Activated T-cell treated with anti-CD3 and anti-CD28 coated beads for 1 hour (primary cell): Measurements from ENCODE around the gene RAC3.

Experiments
- DNase-seq: peaks from one replicate; pipeline ENCODE4 v3.0.0-alpha.2; 2020; ENCODE audit warnings: low read depth

Gene RAC3

DNA sequence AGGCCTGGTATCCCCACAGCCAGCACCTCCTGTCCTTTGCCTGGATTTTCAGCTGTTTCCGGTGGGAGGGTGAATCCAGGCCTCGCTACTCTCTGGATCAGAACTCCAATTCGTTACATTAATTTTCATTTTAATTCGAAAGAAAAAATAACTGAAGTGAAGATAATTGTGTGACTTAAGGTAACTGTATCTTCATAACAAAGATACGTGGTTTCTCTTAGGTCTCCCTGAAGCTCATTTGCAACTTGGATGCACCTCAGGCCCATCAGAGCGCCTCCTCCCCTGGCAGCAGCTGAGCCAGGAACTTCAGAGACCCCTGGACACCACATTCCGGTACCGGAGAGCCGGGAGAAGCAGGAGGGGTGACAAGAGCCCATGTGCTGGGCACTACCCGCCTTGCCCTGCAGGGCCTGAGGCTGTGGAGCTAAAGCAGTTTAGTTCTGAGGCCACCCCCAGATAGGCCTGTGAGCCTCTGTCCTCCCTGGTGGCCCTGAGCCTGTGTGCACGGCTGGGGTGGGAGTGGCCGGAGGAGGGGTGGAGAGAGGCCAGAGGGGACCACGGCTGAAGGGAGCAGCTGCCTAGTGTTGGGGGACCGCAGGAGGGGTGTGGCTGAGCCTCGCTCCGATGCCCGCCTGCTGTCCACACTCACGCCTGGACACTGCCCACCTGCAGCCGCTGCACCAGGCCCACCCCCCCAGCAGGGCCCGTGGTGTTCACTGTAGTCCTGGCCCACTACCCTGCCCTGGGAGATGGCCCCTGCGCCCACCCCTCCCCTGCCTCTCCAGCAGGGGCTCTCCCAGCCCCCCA lies 45.5 kb downstream of the RAC3 start:
- DNase-seq, result no peak

DNA sequence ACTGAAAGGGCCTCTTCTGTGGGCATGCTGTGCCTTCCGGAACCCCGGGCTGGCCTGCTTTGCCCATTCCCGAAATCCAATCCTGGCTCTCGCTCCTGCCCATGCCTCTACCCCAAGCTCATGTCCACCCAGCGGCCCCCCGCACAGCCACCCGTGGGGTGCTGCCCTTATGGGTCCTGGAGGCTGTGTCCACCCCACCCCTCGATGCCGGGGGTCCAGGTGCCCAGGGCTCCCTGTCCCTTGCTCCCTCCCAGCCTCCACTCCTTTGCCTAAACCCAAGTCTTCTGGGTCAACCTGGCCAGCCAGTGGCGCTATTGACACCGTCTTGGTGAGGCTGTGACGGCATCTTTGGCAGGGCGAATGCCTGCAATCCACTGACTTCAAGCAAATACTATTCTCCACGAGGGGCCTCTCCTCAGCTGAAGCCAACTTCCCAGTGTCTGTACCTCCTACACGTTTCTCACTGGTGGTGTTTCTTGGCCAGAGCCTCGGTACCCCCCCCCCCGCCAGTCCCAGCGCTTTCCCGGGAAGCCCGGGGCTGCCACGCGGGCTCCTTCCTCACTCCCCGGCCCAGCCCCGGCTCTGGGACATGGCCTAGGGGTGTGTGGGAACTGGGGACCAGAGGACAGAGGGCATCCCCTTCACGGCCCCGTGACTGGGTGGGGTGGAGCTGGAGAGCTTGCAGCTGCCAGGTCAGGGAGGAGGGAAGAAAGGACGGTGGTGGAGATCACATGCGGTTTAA lies 46.3 kb downstream of the RAC3 start:
- DNase-seq, result no peak

DNA sequence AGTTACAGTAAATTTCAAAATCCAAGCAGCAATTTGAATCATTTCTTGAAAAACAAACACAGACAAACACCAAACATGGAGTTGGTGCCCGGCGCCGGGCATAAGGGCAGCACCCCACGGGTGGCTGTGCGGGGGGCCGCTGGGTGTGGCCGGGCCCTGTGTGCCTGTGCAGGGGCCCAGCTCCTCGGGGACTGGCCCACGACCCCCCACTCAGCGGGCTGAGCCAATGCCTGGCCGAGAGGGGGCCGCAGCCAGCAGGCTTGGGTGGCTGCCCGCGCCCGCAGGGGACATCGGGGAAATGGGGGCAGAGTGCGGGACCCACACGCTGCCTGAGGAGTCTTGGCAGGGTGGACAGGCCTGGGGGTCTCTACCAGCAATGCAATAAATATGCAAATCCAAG lies 47.0 kb downstream of the RAC3 start:
- no peak for DNase-seq

DNA sequence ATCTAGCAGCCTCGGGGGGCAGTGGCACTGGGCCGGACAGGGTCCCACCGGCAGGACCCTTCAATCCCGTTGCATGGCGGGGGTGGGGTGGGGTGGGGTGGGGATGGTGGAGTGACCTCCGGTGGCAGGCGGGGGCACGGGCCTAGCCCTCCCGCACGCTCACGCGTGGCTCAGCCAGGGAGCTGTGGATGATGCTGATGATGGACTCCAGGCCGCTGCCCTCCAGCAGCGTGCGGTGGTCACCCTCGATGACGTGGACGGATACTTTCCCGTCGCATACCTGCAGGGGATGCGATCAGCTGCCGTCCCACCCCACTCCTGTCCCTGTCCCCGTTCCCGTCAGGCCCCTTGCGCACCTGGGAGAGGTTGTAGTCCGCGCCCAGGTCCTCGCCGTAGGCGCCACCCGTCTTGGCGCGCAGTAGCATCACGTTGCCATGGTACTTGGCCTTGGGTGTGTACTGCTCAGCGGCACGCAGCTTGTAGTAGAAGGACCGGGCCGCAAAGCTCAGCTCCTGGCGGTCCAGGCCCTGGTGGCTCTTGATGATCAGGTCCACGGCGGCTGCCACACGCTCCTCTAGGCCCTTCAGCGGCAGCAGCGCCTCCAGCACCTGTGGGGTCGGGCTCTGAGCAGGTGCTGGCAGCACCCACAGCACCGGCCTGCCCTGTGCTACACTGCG lies 47.7 kb downstream of the RAC3 start:
- no peak for DNase-seq

DNA sequence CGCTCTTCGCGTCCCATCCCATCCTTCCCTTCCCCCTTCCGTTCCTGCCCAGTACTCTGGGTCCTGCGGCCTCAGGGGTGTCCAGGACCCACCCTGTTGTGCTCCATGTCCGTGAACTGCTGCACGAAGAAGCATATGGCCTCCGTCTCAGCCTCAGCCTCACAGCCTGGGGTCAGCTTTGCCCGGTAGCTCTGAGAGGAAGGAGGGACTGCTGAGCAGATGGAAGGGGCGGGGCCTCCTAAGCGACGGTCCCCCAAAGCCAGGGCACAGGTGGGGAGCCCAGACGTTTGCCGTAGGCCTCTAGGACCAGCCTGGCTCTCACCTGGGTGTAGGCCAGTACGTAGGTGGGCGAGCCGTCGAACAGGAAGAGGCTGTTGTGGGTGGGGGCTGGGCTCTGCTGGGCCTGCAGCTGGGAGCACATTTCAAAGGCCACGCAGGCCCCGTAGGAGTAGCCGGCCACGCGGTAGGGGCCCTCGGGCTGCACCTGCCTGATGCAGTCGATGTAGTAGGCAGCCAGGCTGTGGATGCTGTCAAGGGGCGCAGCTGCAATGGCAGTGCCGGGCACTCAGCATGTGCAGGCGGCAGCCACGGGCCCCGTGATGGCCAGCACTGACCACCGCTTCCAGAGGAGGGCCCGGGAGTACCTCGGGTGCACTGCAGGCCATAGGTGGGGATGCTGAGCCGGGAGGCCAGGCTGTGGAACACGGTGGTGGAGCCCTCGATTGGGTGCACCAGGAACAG lies 48.7 kb downstream of the RAC3 start:
- DNase-seq, result no peak

DNA sequence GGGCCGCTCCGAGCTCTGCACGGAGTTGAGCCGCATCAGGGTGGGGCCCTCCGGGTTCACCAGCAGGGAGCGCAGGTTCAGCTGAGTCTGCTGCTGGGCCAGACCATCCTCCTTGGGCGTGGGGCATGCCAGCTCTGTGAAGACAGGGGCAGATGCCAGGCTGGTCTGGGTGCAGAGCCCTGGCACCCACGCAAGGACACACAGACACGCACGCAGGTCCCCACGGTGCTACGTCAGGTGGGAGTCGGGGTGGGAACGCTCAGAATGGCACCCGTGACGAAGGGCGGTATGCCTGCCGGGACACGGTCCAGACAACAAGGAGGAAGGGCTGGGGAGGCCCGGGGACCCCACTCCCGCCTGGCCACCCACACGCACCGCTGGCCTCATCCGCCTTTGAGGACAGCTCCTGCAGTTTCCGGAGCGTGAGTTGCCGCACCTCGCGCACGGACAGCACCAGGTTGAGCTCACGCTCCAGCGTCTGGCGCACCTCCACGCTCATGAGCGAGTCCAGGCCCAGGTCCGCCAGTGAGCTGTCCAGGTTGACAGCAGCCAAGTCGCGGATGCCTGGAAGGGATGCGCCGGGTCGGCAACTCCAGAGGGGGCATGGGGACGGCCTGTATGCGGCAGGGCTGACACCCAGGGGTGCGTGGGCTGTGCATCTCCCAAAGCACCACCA lies 49.4 kb downstream of the RAC3 start:
- no peak for DNase-seq

- no peak for DNase-seq
Measured at GRCh38 chr17:82081546-82081945, 50.1 kb downstream of the RAC3 start.

GRCh38 chr17:82081966-82082365 lies 50.5 kb downstream of the RAC3 start:
- no peak for DNase-seq

DNA sequence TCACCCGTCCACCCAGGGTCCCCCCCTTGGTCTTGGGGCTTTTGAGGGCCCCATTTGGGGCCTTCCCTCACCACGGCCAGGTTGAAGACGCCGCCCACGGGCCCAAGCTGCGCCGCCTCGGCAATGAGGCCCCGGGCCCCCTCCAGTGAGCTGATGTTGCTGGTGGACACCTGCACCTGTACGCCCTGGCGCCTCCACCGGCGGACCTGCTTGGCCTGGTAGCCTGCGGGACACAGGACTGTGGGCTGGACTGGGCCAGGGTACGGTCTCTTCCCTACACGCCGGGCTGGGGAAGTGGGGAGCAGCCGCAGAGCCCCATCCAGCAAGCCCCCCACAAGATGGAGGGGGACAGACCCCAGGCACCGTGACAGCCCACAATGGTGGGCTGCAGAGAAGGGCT lies 51.0 kb downstream of the RAC3 start:
- DNase-seq, result no peak

- no peak for DNase-seq
Measured at GRCh38 chr17:82083009-82083408, 51.5 kb downstream of the RAC3 start.
